ENCODE results near the gene ARHGEF38.

ARHGEF38 gene

DNA sequence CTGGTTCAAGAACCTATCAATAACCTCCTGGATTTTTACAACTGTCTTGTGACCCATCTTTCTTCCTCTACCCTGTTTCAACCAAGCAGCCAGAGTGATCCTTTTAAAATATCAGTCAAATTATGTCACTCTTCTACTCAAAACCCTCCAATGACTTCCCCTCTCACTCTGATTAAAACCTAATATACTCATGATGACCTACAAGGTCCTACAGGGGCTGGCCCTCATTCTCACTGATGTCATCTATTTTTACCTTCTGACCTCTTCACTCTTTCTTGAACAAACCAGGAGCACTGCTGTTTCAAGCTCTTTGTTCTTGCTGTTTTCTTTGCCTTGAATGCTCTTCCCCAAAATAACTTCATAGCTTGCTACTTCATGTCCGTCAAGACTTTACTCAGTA is 48.5 kb downstream of the ARHGEF38 start:
- TF ChIP-seq, protein P1, sequence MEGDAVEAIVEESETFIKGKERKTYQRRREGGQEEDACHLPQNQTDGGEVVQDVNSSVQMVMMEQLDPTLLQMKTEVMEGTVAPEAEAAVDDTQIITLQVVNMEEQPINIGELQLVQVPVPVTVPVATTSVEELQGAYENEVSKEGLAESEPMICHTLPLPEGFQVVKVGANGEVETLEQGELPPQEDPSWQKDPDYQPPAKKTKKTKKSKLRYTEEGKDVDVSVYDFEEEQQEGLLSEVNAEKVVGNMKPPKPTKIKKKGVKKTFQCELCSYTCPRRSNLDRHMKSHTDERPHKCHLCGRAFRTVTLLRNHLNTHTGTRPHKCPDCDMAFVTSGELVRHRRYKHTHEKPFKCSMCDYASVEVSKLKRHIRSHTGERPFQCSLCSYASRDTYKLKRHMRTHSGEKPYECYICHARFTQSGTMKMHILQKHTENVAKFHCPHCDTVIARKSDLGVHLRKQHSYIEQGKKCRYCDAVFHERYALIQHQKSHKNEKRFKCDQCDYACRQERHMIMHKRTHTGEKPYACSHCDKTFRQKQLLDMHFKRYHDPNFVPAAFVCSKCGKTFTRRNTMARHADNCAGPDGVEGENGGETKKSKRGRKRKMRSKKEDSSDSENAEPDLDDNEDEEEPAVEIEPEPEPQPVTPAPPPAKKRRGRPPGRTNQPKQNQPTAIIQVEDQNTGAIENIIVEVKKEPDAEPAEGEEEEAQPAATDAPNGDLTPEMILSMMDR (IDR thresholded peaks at IDR 0.05; ENCODE audit: low read depth, low read length, poor library complexity, severe bottlenecking) = no peak
- TF ChIP-seq EZH2phosphoT487 (IDR thresholded peaks at IDR 0.05; ENCODE audit: borderline replicate concordance, low read length) = no peak
- H3K4me3 ChIP-seq (ENCODE audit: low read length) = no peak overlapping the region
- no peaks in the 10 kb centered on the region for H4K20me1 ChIP-seq (ENCODE audit: control insufficient read depth, insufficient read depth, low read depth, low read length)
- H3K9me3 ChIP-seq (ENCODE audit: control insufficient read depth, insufficient read depth, low read length) = no peaks in the 10 kb centered on the region
- no peaks in the 10 kb centered on the region for H3K27me3 ChIP-seq (ENCODE audit: control insufficient read depth, low read length)
- H3F3A ChIP-seq (ENCODE audit: control insufficient read depth, insufficient read depth) = no peaks in the 10 kb centered on the region
- H3K79me2 ChIP-seq (ENCODE audit: control insufficient read depth, low read length) = no peaks in the 10 kb centered on the region
- no peak overlapping the region for H3K4me2 ChIP-seq (ENCODE audit: low read length)
- H3K9me2 ChIP-seq (replicated peaks; ENCODE audit: control insufficient read depth, low read length) = no peaks in the 10 kb centered on the region
- no peaks in the 10 kb centered on the region for H3K4me1 ChIP-seq (ENCODE audit: control insufficient read depth, low read length)
- H3K36me3 ChIP-seq (ENCODE audit: control insufficient read depth, low read length) = no peaks in the 10 kb centered on the region
- no peak overlapping the region for H3K27ac ChIP-seq (ENCODE audit: low read depth, low read length)

GRCh38 chr4:105601406-105601805 is 49.0 kb downstream of the ARHGEF38 start:
- TF ChIP-seq, protein P1 (IDR thresholded peaks at IDR 0.05; ENCODE audit: low read depth, low read length, poor library complexity, severe bottlenecking) = no peak
- TF ChIP-seq EZH2phosphoT487 (IDR thresholded peaks at IDR 0.05; ENCODE audit: borderline replicate concordance, low read length) = no peak
- Histone ChIP-seq H3K4me2 (ENCODE audit: low read length) (no peak overlapping the region), H3K36me3 (ENCODE audit: control insufficient read depth, low read length) (no peaks in the 10 kb centered on the region), H3K79me2 (ENCODE audit: control insufficient read depth, low read length) (no peaks in the 10 kb centered on the region), H3K9me2 (replicated peaks; ENCODE audit: control insufficient read depth, low read length) (no peaks in the 10 kb centered on the region), H3K4me3 (ENCODE audit: low read length) (no peak overlapping the region), H3K27me3 (ENCODE audit: control insufficient read depth, low read length) (no peaks in the 10 kb centered on the region), H3K9me3 (ENCODE audit: control insufficient read depth, insufficient read depth, low read length) (no peaks in the 10 kb centered on the region), H3K27ac (ENCODE audit: low read depth, low read length) (no peak overlapping the region), H3K4me1 (ENCODE audit: control insufficient read depth, low read length) (no peaks in the 10 kb centered on the region), H4K20me1 (ENCODE audit: control insufficient read depth, insufficient read depth, low read depth, low read length) (no peaks in the 10 kb centered on the region), H3F3A (ENCODE audit: control insufficient read depth, insufficient read depth) (no peaks in the 10 kb centered on the region)

DNA sequence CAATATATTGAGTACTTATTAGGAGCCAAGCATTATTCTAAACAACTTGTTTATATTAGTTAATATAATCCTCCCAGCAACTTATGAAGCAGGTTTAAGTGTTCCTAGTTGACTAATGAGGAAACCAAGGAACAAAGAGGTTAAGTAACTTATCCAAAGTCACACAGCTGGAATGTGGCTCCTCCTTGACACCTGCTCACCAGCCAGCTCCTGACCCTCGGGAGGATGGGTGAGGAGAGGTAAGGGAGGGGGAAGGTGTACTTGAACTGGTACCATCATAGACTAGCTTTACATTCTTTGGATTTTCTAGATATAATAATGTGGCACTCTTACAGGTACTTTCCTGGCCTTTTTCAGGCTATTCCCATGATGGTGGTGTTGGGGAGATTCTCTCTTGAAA is 50.7 kb downstream of the ARHGEF38 start:
- no peak overlapping the region for H3K4me2 ChIP-seq (ENCODE audit: low read length)
- TF ChIP-seq EZH2phosphoT487 (IDR thresholded peaks at IDR 0.05; ENCODE audit: borderline replicate concordance, low read length) = no peak
- TF ChIP-seq, protein P1 (IDR thresholded peaks at IDR 0.05; ENCODE audit: low read depth, low read length, poor library complexity, severe bottlenecking) = no peak

GRCh38 chr4:105605493-105605892 is 53.1 kb downstream of the ARHGEF38 start:
- Histone ChIP-seq H3K36me3 (ENCODE audit: control insufficient read depth, low read length) (no peaks in the 10 kb centered on the region), H3K9me3 (ENCODE audit: control insufficient read depth, insufficient read depth, low read length) (0 out of 2 replicates have a peak, but pooled peaks cover 7% of the 10 kb centered on the region), H3K4me2 (ENCODE audit: low read length) (no peak overlapping the region), H3F3A (ENCODE audit: control insufficient read depth, insufficient read depth) (no peaks in the 10 kb centered on the region), H3K79me2 (ENCODE audit: control insufficient read depth, low read length) (no peaks in the 10 kb centered on the region), H3K27me3 (ENCODE audit: control insufficient read depth, low read length) (no peaks in the 10 kb centered on the region), H3K4me3 (ENCODE audit: low read length) (no peak overlapping the region), H4K20me1 (ENCODE audit: control insufficient read depth, insufficient read depth, low read depth, low read length) (no peaks in the 10 kb centered on the region), H3K9me2 (replicated peaks; ENCODE audit: control insufficient read depth, low read length) (no peaks in the 10 kb centered on the region), H3K27ac (ENCODE audit: low read depth, low read length) (no peak overlapping the region), H3K4me1 (ENCODE audit: control insufficient read depth, low read length) (no peaks in the 10 kb centered on the region)
- TF ChIP-seq, protein P1 (IDR thresholded peaks at IDR 0.05; ENCODE audit: low read depth, low read length, poor library complexity, severe bottlenecking) = no peak
- no peak for TF ChIP-seq EZH2phosphoT487 (IDR thresholded peaks at IDR 0.05; ENCODE audit: borderline replicate concordance, low read length)

More for the DNA sequence above, 50.7 kb downstream of the ARHGEF38 start:
- H4K20me1 ChIP-seq (ENCODE audit: control insufficient read depth, insufficient read depth, low read depth, low read length) = no peaks in the 10 kb centered on the region
- H3K79me2 ChIP-seq (ENCODE audit: control insufficient read depth, low read length) = no peaks in the 10 kb centered on the region
- no peaks in the 10 kb centered on the region for H3K9me3 ChIP-seq (ENCODE audit: control insufficient read depth, insufficient read depth, low read length)
- no peaks in the 10 kb centered on the region for H3K9me2 ChIP-seq (replicated peaks; ENCODE audit: control insufficient read depth, low read length)
- H3K27ac ChIP-seq (ENCODE audit: low read depth, low read length) = no peak overlapping the region
- no peak overlapping the region for H3K4me3 ChIP-seq (ENCODE audit: low read length)
- no peaks in the 10 kb centered on the region for H3F3A ChIP-seq (ENCODE audit: control insufficient read depth, insufficient read depth)
- H3K4me1 ChIP-seq (ENCODE audit: control insufficient read depth, low read length) = no peaks in the 10 kb centered on the region
- H3K36me3 ChIP-seq (ENCODE audit: control insufficient read depth, low read length) = no peaks in the 10 kb centered on the region
- H3K27me3 ChIP-seq (ENCODE audit: control insufficient read depth, low read length) = no peaks in the 10 kb centered on the region

Measured in DOHH2 (cell line).